ENCODE data around the gene MEA1. TPM values are rescaled to one million over a fixed set of nuclear protein-coding genes. Genes with fewer than 3 reads are reported as not detected.

Gene MEA1
- total RNA-seq, 4 donors from 2014 or later: 39.1 to 81.7 (median 43.2) TPM

DNA sequence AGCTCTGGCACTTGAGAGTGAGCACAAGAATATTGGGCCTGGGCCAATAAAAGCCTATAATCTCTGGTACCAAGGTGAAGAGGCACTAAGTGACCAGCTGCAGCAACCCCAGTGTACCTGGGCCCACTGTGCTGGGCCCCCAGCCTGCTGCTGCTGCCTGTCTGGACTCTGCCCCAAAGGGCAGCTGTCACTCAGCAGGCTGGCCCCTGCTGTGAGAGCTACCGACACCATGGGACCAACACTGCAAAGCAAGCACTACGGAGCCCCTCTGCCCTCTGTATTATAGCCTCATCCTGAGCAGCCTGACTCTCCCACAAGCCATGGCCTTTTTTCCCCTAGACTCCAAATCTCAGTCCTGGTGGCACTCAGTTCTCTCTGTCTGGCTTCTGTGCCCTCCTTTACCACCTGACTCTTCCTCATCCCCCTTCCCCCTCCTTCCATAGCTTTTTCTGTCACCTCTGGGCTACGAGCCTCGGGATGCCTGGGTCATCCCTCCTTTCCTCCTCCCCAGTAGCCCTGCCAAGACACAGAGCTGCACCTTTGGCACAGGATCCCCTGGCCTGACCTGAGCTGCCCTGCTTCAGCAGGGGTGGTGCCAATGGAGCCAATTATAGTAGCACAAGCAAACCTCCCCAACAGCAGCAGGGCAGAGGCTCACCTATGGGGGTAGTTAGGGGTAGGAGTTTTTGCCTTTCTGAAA, 21.9 kb upstream of the MEA1 start:
- H3K27ac ChIP-seq: no peak overlapping the region
- H3K4me3 ChIP-seq: no peak overlapping the region
- no peaks in the 10 kb centered on the region for H3K4me1 ChIP-seq
- H3K27me3 ChIP-seq: no peaks in the 10 kb centered on the region
- no peaks in the 10 kb centered on the region for H3K36me3 ChIP-seq
- no peak for DNase-seq
- TF ChIP-seq POLR2A (IDR thresholded peaks at IDR 0.05): no peak
- TF ChIP-seq, protein P1, sequence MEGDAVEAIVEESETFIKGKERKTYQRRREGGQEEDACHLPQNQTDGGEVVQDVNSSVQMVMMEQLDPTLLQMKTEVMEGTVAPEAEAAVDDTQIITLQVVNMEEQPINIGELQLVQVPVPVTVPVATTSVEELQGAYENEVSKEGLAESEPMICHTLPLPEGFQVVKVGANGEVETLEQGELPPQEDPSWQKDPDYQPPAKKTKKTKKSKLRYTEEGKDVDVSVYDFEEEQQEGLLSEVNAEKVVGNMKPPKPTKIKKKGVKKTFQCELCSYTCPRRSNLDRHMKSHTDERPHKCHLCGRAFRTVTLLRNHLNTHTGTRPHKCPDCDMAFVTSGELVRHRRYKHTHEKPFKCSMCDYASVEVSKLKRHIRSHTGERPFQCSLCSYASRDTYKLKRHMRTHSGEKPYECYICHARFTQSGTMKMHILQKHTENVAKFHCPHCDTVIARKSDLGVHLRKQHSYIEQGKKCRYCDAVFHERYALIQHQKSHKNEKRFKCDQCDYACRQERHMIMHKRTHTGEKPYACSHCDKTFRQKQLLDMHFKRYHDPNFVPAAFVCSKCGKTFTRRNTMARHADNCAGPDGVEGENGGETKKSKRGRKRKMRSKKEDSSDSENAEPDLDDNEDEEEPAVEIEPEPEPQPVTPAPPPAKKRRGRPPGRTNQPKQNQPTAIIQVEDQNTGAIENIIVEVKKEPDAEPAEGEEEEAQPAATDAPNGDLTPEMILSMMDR (IDR thresholded peaks at IDR 0.05): no peak
- intact Hi-C loops (cut with DNase I; ENCODE audit: low total_unique reads): no loop called here
- H3K9me3 ChIP-seq: no peaks in the 10 kb centered on the region

DNA sequence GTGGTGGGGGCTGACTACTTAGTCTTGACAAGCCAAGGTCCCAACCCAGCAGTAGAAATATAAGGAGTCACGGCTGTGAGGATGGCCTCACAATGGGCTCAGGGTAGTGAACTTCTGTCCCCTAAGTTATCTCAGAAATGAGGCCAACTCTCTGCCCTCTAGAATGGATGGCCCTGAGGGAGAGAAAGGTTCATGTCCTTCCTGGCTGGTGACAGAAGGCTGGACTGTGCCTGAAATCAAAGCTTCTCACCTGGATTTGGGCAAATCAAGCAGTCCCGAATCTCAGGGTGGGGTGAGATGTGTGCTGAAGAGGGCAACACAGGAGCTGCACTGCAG, 20.4 kb upstream of the MEA1 start:
- DNase-seq: no peak
- H3K4me3 ChIP-seq: no peak overlapping the region
- no peaks in the 10 kb centered on the region for H3K27me3 ChIP-seq
- TF ChIP-seq POLR2A (IDR thresholded peaks at IDR 0.05): no peak
- TF ChIP-seq, protein P1 (IDR thresholded peaks at IDR 0.05): no peak
- no peaks in the 10 kb centered on the region for H3K36me3 ChIP-seq
- intact Hi-C loops (cut with DNase I; ENCODE audit: low total_unique reads): no loop called here
- no peak overlapping the region for H3K27ac ChIP-seq
- H3K4me1 ChIP-seq: no peaks in the 10 kb centered on the region
- H3K9me3 ChIP-seq: no peaks in the 10 kb centered on the region

DNA sequence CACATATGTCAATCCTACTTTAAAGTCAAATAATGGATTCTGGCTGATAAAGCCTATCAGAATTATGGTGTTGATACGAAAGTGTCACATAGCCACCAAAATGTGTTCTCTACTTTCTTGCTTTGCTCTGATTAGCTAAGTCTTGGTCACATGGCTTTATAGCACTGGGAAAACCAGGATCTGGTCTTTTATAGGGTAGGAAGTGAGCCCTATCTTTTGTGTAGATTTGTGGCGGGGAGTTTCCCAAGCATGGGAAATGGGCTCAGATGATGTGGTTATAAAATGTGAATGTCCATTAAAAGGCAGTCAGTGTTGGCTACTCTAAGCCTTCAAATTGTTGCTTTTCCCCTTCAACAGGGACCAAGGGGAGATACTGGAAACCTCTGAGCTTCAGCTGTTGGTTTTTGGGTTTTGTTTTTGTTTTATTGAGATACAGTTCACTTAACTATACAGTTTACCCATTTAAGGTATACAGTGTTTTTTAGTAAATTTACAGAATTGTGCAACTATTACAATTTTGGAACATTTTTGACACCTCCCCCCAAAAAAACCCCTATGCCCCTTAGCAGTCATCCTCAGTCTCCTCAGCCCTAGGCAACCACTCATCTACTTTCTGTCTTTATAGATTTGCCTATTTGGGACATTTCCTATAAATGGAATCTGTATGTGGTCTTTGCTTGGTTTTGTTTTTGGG, 19.9 kb upstream of the MEA1 start:
- Histone ChIP-seq H3K36me3 (no peaks in the 10 kb centered on the region), H3K27me3 (no peaks in the 10 kb centered on the region), H3K27ac (no peak overlapping the region)

DNA sequence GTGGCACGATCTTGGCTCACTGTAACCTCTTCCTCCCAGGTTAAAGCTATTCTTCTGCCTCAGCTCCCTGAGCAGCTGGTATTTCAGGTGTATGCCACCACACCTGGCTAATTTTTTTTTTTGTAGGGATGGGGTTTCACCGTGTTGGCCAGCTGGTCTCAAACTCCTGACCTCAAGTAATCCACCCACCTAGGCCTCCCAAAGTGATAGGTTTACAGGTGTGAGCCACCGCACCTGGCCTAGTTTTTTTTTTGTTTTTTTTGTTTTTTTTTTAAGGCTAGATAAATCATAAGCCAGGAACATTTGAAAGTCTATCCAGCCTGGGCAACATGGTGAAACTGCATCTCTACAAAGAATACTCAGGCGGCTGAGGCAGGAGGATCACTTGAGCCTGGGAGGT, 18.6 kb upstream of the MEA1 start:
- Histone ChIP-seq H3K4me1 (no peaks in the 10 kb centered on the region), H3K4me3 (no peak overlapping the region), H3K9me3 (no peaks in the 10 kb centered on the region), H3K27me3 (no peaks in the 10 kb centered on the region), H3K27ac (no peak overlapping the region), H3K36me3 (no peaks in the 10 kb centered on the region)
- intact Hi-C loops (cut with DNase I; ENCODE audit: low total_unique reads): no loop called here
- TF ChIP-seq, protein P1 (IDR thresholded peaks at IDR 0.05): no peak
- no peak for TF ChIP-seq POLR2A (IDR thresholded peaks at IDR 0.05)
- DNase-seq: no peak

More for the DNA sequence above, 19.9 kb upstream of the MEA1 start:
- no peaks in the 10 kb centered on the region for H3K4me1 ChIP-seq
- intact Hi-C loops (cut with DNase I; ENCODE audit: low total_unique reads): no loop called here
- TF ChIP-seq, protein P1 (IDR thresholded peaks at IDR 0.05): no peak
- no peak for TF ChIP-seq POLR2A (IDR thresholded peaks at IDR 0.05)
- no peak overlapping the region for H3K4me3 ChIP-seq
- no peaks in the 10 kb centered on the region for H3K9me3 ChIP-seq
- no peak for DNase-seq

DNA sequence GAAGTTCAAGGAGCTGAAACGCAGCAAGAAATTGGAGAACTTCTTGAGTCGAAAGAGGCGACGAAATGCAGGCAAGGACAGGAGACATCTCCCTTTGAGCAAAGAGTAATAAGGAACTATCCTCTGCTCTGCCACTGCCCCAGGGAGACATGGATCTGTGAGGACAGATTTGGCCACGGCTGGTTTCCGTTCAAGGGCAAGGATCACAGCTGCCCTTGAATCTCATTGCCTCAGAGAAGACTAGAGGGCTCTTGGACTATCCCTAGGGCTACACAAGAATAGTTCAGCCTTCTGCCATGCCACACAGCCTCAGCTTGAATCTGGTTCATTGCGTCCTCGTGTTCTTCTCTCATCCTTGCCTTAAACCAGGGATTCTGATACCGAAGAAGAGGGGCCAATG, 15.4 kb upstream of the MEA1 start:
- H3K27me3 ChIP-seq: no peaks in the 10 kb centered on the region
- no peaks in the 10 kb centered on the region for H3K36me3 ChIP-seq
- H3K4me1 ChIP-seq: no peaks in the 10 kb centered on the region
- no peak for TF ChIP-seq POLR2A (IDR thresholded peaks at IDR 0.05)
- TF ChIP-seq, protein P1 (IDR thresholded peaks at IDR 0.05): no peak
- no peaks in the 10 kb centered on the region for H3K9me3 ChIP-seq
- H3K27ac ChIP-seq: no peak overlapping the region
- no peak overlapping the region for H3K4me3 ChIP-seq
- no peak for DNase-seq
- intact Hi-C loops (cut with DNase I; ENCODE audit: low total_unique reads): no loop called here
